Measurements from ENCODE around the gene HIGD2B. TPM values are rescaled to one million over a fixed set of nuclear protein-coding genes. Genes with fewer than 3 reads are reported as not detected.
"Not testable (repeated sequence)": the region's sequence is repeated elsewhere in the genome, so short reads cannot be mapped to it uniquely, and the experiment has no call there.

Gene HIGD2B
- total RNA-seq, 2 experiments from 2014 or later, result 0.27 to 0.32 TPM

- Mint-ChIP-seq H3K4me3 (no peak overlapping the region), H3K4me1 (ENCODE audit: low read depth) (no peaks in the 10 kb centered on the region), H3K36me3 (ENCODE audit: low read depth) (no peaks in the 10 kb centered on the region), H3K27ac (no peak overlapping the region), H3K27me3 (no peaks in the 10 kb centered on the region), H3K9me3 (no peaks in the 10 kb centered on the region)
- ChIA-PET CTCF (interaction anchor here (1.1 to 4.2 kb wide), 9 partner anchors 10 to 549 kb away, joined by 3 to 69 read pairs (median 5); no protein-coding TSS in a partner anchor), POLR2A (interaction anchor here (0.5 to 0.6 kb wide), 2 partner anchors 24 to 27 kb away, joined by 3 read pairs; no protein-coding TSS in a partner anchor)
- DNase-seq, result no peak
- ATAC-seq, result no peak
- intact Hi-C loops (cut with micrococcal nuclease), result no loop called here
- no peak for TF ChIP-seq CTCF (IDR thresholded peaks at IDR 0.05)
Measured at GRCh38 chr15:72724028-72724427, 38.0 kb upstream of the HIGD2B start.

- Mint-ChIP-seq H3K4me1 (ENCODE audit: low read depth) (no peaks in the 10 kb centered on the region), H3K27ac (no peak overlapping the region), H3K27me3 (no peaks in the 10 kb centered on the region), H3K36me3 (ENCODE audit: low read depth) (peaks cover 2% of the 10 kb centered on the region), H3K4me3 (no peak overlapping the region), H3K9me3 (no peaks in the 10 kb centered on the region)
- intact Hi-C loops (cut with micrococcal nuclease), result no loop called here
- DNase-seq, result peak; percentile 81
- POLR2A ChIA-PET, result interaction anchor here (0.8 to 1.0 kb wide), 2 partner anchors 37 to 171 kb away, joined by 3 to 5 read pairs; partner anchors contain the start of genes BBS4 and HIGD2B
- ATAC-seq, result peak; percentile 65
- CTCF ChIA-PET, result interaction anchor here (0.5 to 4.2 kb wide), 52 partner anchors 9 to 777 kb away, joined by 3 to 69 read pairs (median 4); no protein-coding TSS in a partner anchor
- TF ChIP-seq CTCF (IDR thresholded peaks at IDR 0.05), result peak; percentile 81
Measured at GRCh38 chr15:72722071-72722696, 36.2 kb upstream of the HIGD2B start.

GRCh38 chr15:72708551-72709303 lies 22.7 kb upstream of the HIGD2B start:
- H3K27me3 Mint-ChIP-seq; H3K27ac Mint-ChIP-seq; H3K36me3 Mint-ChIP-seq (ENCODE audit: low read depth); H3K4me3 Mint-ChIP-seq; ATAC-seq; H3K9me3 Mint-ChIP-seq; H3K4me1 Mint-ChIP-seq (ENCODE audit: low read depth); DNase-seq; POLR2A ChIA-PET; intact Hi-C loops (cut with micrococcal nuclease): not testable (repeated sequence)
- CTCF ChIA-PET, result interaction anchor here (1.1 to 3.5 kb wide), 2 partner anchors 14 to 38 kb away, joined by 3 to 18 read pairs; no protein-coding TSS in a partner anchor

GRCh38 chr15:72706266-72706665 lies 20.3 kb upstream of the HIGD2B start:
- peaks cover 5% of the 10 kb centered on the region for H3K36me3 Mint-ChIP-seq (ENCODE audit: low read depth)
- ChIA-PET POLR2A (interaction anchor here (0.6 to 0.7 kb wide), 2 partner anchors 43 to 200 kb away, joined by 3 read pairs; no protein-coding TSS in a partner anchor), CTCF (interaction anchor here (1.8 kb wide), 1 partner anchor 16 kb away, joined by 12 read pairs; no protein-coding TSS in a partner anchor)
- intact Hi-C loops (cut with micrococcal nuclease), result no loop called here
- ATAC-seq, result no peak
- no peaks in the 10 kb centered on the region for H3K27me3 Mint-ChIP-seq
- peaks cover 2% of the 10 kb centered on the region for H3K4me1 Mint-ChIP-seq (ENCODE audit: low read depth)
- H3K4me3 Mint-ChIP-seq, result no peak overlapping the region
- no peak overlapping the region for H3K27ac Mint-ChIP-seq
- no peak for TF ChIP-seq CTCF (IDR thresholded peaks at IDR 0.05)
- DNase-seq, result no peak
- no peaks in the 10 kb centered on the region for H3K9me3 Mint-ChIP-seq

GRCh38 chr15:72700076-72700475 lies 14.1 kb upstream of the HIGD2B start:
- CTCF ChIA-PET, result no interaction called here
- no peaks in the 10 kb centered on the region for H3K9me3 Mint-ChIP-seq
- H3K4me3 Mint-ChIP-seq, result no peak overlapping the region
- peaks cover 7% of the 10 kb centered on the region for H3K4me1 Mint-ChIP-seq (ENCODE audit: low read depth)
- ATAC-seq, result no peak
- no peak overlapping the region for H3K27ac Mint-ChIP-seq
- no peak for TF ChIP-seq CTCF (IDR thresholded peaks at IDR 0.05)
- H3K36me3 Mint-ChIP-seq (ENCODE audit: low read depth), result peaks cover 2% of the 10 kb centered on the region
- no peaks in the 10 kb centered on the region for H3K27me3 Mint-ChIP-seq
- DNase-seq, result no peak
- POLR2A ChIA-PET, result no interaction called here
- intact Hi-C loops (cut with micrococcal nuclease), result no loop called here
